WTC11 (cell line): ENCODE data around the gene STX2.

Experiments used
- AFF4 ChIP-seq: sonication (generic); formaldehyde crosslinking; IDR thresholded peaks from 2 replicates; pipeline ENCODE4 v1.8.1; 2023; ENCODE audit warnings: mild to moderate bottlenecking, missing genetic modification reagents, borderline replicate concordance
- ATF3 ChIP-seq: sonication (generic); formaldehyde crosslinking; conservative IDR thresholded peaks from 2 replicates; pipeline ENCODE4 v1.8.1; 2022; ENCODE audit warnings: mild to moderate bottlenecking, missing genetic modification reagents
- ATF6 ChIP-seq: sonication (generic); formaldehyde crosslinking; IDR thresholded peaks from 2 replicates; pipeline ENCODE4 v1.8.1; 2023; ENCODE audit warnings: mild to moderate bottlenecking, missing genetic modification reagents
- CTCF ChIP-seq: fragments of 200-600 bp; IDR thresholded peaks from 2 replicates; pipeline ENCODE4 v1.8.0; 2022; ENCODE audit warnings: antibody characterized with exemption
- E2F5 ChIP-seq: sonication (generic); formaldehyde crosslinking; IDR thresholded peaks from 2 replicates; pipeline ENCODE4 v1.8.1; 2022; ENCODE audit warnings: mild to moderate bottlenecking, moderate library complexity, missing genetic modification reagents
- FOXK1 ChIP-seq: sonication (generic); formaldehyde crosslinking; IDR thresholded peaks from 2 replicates; pipeline ENCODE4 v1.8.0; 2022; ENCODE audit warnings: mild to moderate bottlenecking, moderate library complexity, missing genetic modification reagents
- HMGXB4 ChIP-seq: sonication (generic); formaldehyde crosslinking; IDR thresholded peaks from 2 replicates; pipeline ENCODE4 v1.8.1; 2023; ENCODE audit warnings: mild to moderate bottlenecking, moderate library complexity, missing genetic modification reagents
- JUN ChIP-seq: sonication (generic); formaldehyde crosslinking; IDR thresholded peaks from 2 replicates; pipeline ENCODE4 v1.8.0; 2023; ENCODE audit warnings: mild to moderate bottlenecking, missing genetic modification reagents
- NR2C2 ChIP-seq: sonication (generic); formaldehyde crosslinking; IDR thresholded peaks from 2 replicates; pipeline ENCODE4 v1.8.0; 2022; ENCODE audit warnings: mild to moderate bottlenecking, missing genetic modification reagents
- SP1 ChIP-seq: sonication (generic); formaldehyde crosslinking; conservative IDR thresholded peaks from 2 replicates; pipeline ENCODE4 v1.8.1; 2022; ENCODE audit warnings: missing genetic modification reagents
- STAT6 ChIP-seq: sonication (generic); formaldehyde crosslinking; conservative IDR thresholded peaks from 2 replicates; pipeline ENCODE4 v1.8.1; 2023; ENCODE audit warnings: mild to moderate bottlenecking, low read depth, missing genetic modification reagents, moderate library complexity
- USF1 ChIP-seq: sonication (generic); formaldehyde crosslinking; IDR thresholded peaks from 2 replicates; pipeline ENCODE4 v1.8.0; 2022; ENCODE audit warnings: mild to moderate bottlenecking, missing genetic modification reagents
- ZNF425 ChIP-seq: fragments of 250-450 bp; sonication (Bioruptor Pico); conservative IDR thresholded peaks from 2 replicates; pipeline ENCODE4 v1.9.0; 2021; ENCODE audit warnings: mild to moderate bottlenecking
- ZNF671 ChIP-seq: fragments of 250-450 bp; sonication (Bioruptor Pico); IDR thresholded peaks from 2 replicates; pipeline ENCODE4 v1.8.0; 2021; ENCODE audit warnings: mild to moderate bottlenecking

- TF ChIP-seq ZNF671 (CRISPR knock-in tag) (no peak), ATF3 (CRISPR knock-in tag) (no peak), ZNF425 (CRISPR knock-in tag) (no peak), CTCF (no peak), HMGXB4 (no peak), STAT6 (no peak), SP1 (CRISPR knock-in tag) (no peak), ATF6 (no peak), NR2C2 (CRISPR knock-in tag) (no peak), JUN (no peak), E2F5 (CRISPR knock-in tag) (no peak), USF1 (CRISPR knock-in tag) (no peak), AFF4 (no peak), FOXK1 (CRISPR knock-in tag) (no peak)
Measured at GRCh38 chr12:130764475-130765185, 74.4 kb downstream of the STX2 start.
